Measurements from ENCODE around the gene PLEK.
"Not testable (repeated sequence)": the region's sequence is repeated elsewhere in the genome, so short reads cannot be mapped to it uniquely, and the experiment has no call there.

PLEK gene

DNA sequence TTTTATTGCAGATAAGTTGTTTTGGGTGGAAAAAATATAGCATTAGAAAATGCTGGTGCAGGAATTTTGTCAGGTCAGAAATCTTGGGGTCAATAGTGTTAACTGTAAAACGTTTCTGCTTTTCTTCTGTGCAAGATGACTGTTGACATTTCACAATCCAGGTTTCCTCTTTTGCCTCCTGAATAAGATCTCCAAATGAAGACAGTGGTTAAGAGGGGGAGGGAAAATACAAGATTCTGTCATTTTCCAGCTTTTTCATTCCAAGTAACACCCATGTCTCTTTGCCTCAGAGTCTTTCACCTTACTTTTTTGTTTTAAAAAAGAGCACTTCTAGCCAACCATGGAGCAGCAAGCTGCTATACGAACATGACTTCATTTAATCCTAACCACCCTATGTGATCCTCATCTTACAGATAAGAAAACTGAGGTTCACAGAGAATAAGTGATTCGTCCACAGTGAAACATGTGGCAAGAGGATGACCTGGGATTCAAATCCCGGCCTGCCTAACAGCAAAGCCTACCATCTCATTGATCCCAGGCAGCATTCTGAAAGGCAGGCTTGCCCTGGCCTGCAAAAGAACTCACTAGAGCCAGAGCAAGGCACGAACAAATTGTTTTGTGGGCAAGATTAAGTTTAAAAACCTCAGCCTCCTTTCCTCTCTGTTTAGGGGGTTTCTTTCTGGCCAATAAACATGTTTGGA lies 3.0 kb downstream of the PLEK start:
- H3K27me3 Mint-ChIP-seq: no peaks in the 10 kb centered on the region
- no peaks in the 10 kb centered on the region for H3K9me3 Mint-ChIP-seq
- H3K36me3 Mint-ChIP-seq: peaks cover 26% of the 10 kb centered on the region
- peak overlapping the region; percentile 74 for H3K4me3 Mint-ChIP-seq
- peak overlapping the region; percentile 97 for H3K27ac Mint-ChIP-seq
- ATAC-seq: no peak
- peaks cover 88% of the 10 kb centered on the region for H3K4me1 Mint-ChIP-seq

DNA sequence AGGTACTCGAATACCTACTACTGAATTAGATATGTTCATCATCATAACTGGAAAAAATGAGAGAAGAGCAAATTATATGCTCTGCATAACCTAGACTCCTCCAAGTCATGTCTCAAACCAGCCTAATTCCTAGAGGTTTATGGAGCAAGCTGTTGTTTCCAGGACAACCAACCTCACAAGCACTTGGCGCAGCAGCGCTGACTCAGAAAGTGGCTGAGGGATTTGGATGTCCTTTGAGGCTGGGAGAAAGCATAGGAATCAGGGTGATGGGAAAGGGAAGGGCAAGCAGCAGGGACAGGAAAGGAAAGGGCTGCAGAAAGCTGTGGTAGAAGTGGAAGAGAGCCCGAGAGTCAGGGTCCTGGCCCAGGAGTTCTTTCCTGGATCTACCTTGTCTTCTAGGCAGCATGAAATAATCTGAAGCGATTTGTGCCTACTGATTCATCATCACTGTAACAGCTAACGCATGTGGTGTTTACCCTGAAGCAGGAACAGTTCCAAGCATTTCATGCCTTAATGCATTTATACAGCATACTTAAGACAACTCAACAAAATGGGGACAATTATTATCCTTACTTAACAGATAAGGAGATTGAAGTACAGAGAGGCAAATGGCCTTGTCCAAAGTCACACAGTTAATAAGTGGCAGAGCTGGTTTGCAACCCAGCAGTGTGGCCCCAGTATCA lies 3.7 kb downstream of the PLEK start:
- H3K4me3 Mint-ChIP-seq: peak overlapping the region; percentile 74
- H3K9me3 Mint-ChIP-seq: no peaks in the 10 kb centered on the region
- peaks cover 27% of the 10 kb centered on the region for H3K36me3 Mint-ChIP-seq
- H3K27ac Mint-ChIP-seq: peak overlapping the region; percentile 97
- no peak for ATAC-seq
- peaks cover 82% of the 10 kb centered on the region for H3K4me1 Mint-ChIP-seq
- H3K27me3 Mint-ChIP-seq: no peaks in the 10 kb centered on the region

- Mint-ChIP-seq H3K36me3 (peaks cover 27% of the 10 kb centered on the region), H3K9me3 (no peaks in the 10 kb centered on the region), H3K4me3 (no peak overlapping the region), H3K4me1 (peaks cover 82% of the 10 kb centered on the region), H3K27ac (peak overlapping the region; percentile 97), H3K27me3 (no peaks in the 10 kb centered on the region)
- ATAC-seq: no peak
These were observed 4.3 kb downstream of the PLEK start for GRCh38 chr2:68369337-68369734.

DNA sequence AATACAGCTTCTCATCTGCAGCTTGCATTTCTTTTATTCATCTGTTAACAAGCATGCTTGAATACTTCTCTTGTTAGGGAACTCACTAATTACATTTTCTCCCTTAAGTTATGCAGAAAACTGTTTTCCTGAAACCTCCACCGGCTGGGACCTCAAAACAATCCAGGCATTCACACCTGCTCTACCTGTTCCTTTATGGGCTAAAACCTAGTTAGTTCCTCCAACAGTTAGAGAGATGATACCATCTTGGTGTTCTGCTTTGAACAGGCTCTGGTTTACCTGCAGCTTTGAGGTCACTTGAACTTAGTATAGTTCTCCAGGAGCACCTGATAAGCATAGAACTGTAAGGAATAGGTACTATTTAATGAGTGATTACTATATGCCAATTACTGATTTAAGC lies 6.1 kb downstream of the PLEK start:
- Mint-ChIP-seq H3K27me3 (no peaks in the 10 kb centered on the region), H3K36me3 (peaks cover 27% of the 10 kb centered on the region), H3K4me1 (peaks cover 88% of the 10 kb centered on the region), H3K27ac (peak overlapping the region; percentile 97), H3K4me3 (peak overlapping the region; percentile 24), H3K9me3 (no peaks in the 10 kb centered on the region)
- ATAC-seq: no peak

- no peaks in the 10 kb centered on the region for H3K9me3 Mint-ChIP-seq
- peaks cover 86% of the 10 kb centered on the region for H3K4me1 Mint-ChIP-seq
- H3K4me3 Mint-ChIP-seq: peak overlapping the region; percentile 24
- ATAC-seq: no peak
- no peaks in the 10 kb centered on the region for H3K27me3 Mint-ChIP-seq
- H3K27ac Mint-ChIP-seq: peak overlapping the region; percentile 97
- peaks cover 27% of the 10 kb centered on the region for H3K36me3 Mint-ChIP-seq
These were observed 6.5 kb downstream of the PLEK start for GRCh38 chr2:68371581-68371980.

- no peak for ATAC-seq
- peaks cover 88% of the 10 kb centered on the region for H3K4me1 Mint-ChIP-seq
- H3K9me3 Mint-ChIP-seq: no peaks in the 10 kb centered on the region
- H3K4me3 Mint-ChIP-seq: peak overlapping the region; percentile 18
- H3K27me3 Mint-ChIP-seq: no peaks in the 10 kb centered on the region
- H3K36me3 Mint-ChIP-seq: peaks cover 33% of the 10 kb centered on the region
- H3K27ac Mint-ChIP-seq: peak overlapping the region; percentile 97
These were observed 7.4 kb downstream of the PLEK start for GRCh38 chr2:68372485-68372884.

GRCh38 chr2:68374184-68374583 lies 9.1 kb downstream of the PLEK start:
- Mint-ChIP-seq H3K27ac (peak overlapping the region; percentile 73), H3K36me3 (peaks cover 25% of the 10 kb centered on the region), H3K4me1 (peaks cover 90% of the 10 kb centered on the region), H3K4me3 (no peak overlapping the region), H3K27me3 (no peaks in the 10 kb centered on the region), H3K9me3 (no peaks in the 10 kb centered on the region)
- no peak for ATAC-seq

DNA sequence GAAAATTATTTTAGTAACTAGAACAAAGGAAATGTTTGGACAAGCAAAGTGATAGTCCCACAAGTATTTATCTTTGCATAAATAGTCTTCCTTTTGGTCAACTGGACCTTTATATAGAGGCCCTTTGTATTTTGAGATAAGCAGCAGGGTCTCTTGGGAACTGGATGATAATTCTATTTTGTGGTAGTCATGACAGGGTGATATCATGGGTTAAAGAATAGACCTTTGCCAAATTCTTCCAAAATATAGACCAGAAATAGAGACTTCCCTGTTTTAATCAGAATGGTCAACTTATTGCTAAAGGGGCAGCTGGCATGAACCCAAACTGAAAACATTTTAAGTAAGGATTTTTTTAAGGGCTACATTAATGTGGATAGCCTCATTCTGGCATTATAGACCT lies 10.5 kb downstream of the PLEK start:
- Mint-ChIP-seq H3K9me3 (no peaks in the 10 kb centered on the region), H3K4me3 (no peak overlapping the region), H3K36me3 (peaks cover 29% of the 10 kb centered on the region), H3K27me3 (no peaks in the 10 kb centered on the region), H3K27ac (peak overlapping the region; percentile 73), H3K4me1 (peaks cover 88% of the 10 kb centered on the region)
- ATAC-seq: no peak

- ATAC-seq: peak; percentile 86
- H3K36me3 Mint-ChIP-seq: peaks cover 44% of the 10 kb centered on the region
- peak overlapping the region; percentile 51 for H3K4me3 Mint-ChIP-seq
- no peaks in the 10 kb centered on the region for H3K9me3 Mint-ChIP-seq
- H3K27ac Mint-ChIP-seq: peak overlapping the region; percentile 78
- peaks cover 78% of the 10 kb centered on the region for H3K4me1 Mint-ChIP-seq
- H3K27me3 Mint-ChIP-seq: no peaks in the 10 kb centered on the region
These were observed 12.2 kb downstream of the PLEK start for GRCh38 chr2:68377137-68377780.

GRCh38 chr2:68378779-68379178 lies 13.7 kb downstream of the PLEK start:
- not testable (repeated sequence) for H3K9me3 Mint-ChIP-seq, ATAC-seq, H3K4me3 Mint-ChIP-seq, H3K27me3 Mint-ChIP-seq
- Mint-ChIP-seq H3K27ac (peak overlapping the region; percentile 78), H3K4me1 (peaks cover 84% of the 10 kb centered on the region), H3K36me3 (peaks cover 50% of the 10 kb centered on the region)

DNA sequence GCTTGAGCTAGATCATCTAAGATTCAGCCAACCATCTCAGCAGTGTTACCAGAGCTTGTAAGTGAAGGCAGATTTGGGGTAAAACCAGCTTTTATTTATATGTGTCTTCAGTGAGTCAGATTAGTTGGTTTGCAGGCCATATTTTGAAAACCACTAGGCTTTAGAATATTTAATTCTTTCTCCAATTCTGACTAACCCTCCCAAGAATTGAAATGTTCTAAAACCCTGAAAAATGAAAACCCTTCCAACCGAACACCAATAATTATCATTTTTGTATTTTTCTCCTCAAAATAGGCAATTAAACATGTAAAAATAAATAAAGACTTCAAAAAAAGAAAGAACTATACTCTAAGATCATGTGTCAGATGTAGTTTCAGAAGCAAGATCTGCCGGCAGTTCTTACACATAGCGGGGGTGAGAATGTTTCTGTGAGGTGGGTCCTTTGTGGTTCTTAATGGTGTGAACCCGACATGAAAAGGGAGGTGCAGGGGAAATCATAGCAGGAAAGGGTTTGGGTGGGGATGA lies 14.2 kb downstream of the PLEK start:
- Mint-ChIP-seq H3K27ac (peak overlapping the region; percentile 78), H3K27me3 (no peaks in the 10 kb centered on the region), H3K4me1 (peaks cover 84% of the 10 kb centered on the region), H3K9me3 (no peaks in the 10 kb centered on the region), H3K4me3 (no peak overlapping the region), H3K36me3 (peaks cover 55% of the 10 kb centered on the region)
- ATAC-seq: no peak

- Mint-ChIP-seq H3K27ac (peak overlapping the region; percentile 58), H3K36me3 (peaks cover 68% of the 10 kb centered on the region), H3K9me3 (no peaks in the 10 kb centered on the region), H3K4me3 (no peak overlapping the region), H3K4me1 (peaks cover 84% of the 10 kb centered on the region), H3K27me3 (no peaks in the 10 kb centered on the region)
- ATAC-seq: no peak
These were observed 18.7 kb downstream of the PLEK start for GRCh38 chr2:68383778-68384177.

GRCh38 chr2:68384485-68385107 lies 19.5 kb downstream of the PLEK start:
- no peak overlapping the region for H3K4me3 Mint-ChIP-seq
- no peak for ATAC-seq
- H3K4me1 Mint-ChIP-seq: peaks cover 84% of the 10 kb centered on the region
- H3K9me3 Mint-ChIP-seq: no peaks in the 10 kb centered on the region
- H3K36me3 Mint-ChIP-seq: peaks cover 70% of the 10 kb centered on the region
- peak overlapping the region; percentile 58 for H3K27ac Mint-ChIP-seq
- H3K27me3 Mint-ChIP-seq: no peaks in the 10 kb centered on the region

DNA sequence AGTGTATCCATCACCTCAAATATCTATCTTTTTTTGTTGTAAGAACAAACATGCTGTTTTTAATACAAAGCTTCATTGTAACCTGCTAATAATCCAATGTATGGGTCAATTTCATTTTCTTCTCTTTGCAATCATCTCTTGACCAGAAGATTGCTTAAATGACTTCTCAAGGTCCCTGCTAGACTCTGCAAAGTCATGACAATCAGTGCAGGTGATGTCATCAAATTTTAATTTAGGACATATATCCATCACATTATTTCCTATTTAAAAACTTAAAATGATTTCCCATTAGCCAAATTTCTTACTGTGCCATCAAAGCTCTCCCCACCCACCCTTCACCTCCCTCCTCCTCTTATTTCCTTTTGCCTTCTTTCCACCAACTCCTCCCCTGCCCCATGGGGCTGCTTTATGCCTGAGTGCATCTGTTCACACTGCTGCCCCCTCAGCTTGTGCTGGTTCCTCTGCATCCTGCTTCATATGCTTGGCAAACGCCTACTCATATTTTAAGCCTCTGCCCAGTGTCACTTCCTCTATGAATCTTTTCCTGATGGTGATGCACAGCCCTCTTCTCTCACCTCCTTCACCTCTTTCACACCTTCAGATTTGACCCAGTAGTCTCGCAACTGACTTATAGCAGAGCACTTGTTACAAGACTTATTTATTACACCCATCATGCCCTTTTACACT lies 20.3 kb downstream of the PLEK start:
- Mint-ChIP-seq H3K4me3 (peak overlapping the region; percentile 42), H3K36me3 (peaks cover 64% of the 10 kb centered on the region), H3K4me1 (peaks cover 82% of the 10 kb centered on the region), H3K9me3 (no peaks in the 10 kb centered on the region), H3K27ac (peak overlapping the region; percentile 58), H3K27me3 (no peaks in the 10 kb centered on the region)
- ATAC-seq: peak; percentile 87

DNA sequence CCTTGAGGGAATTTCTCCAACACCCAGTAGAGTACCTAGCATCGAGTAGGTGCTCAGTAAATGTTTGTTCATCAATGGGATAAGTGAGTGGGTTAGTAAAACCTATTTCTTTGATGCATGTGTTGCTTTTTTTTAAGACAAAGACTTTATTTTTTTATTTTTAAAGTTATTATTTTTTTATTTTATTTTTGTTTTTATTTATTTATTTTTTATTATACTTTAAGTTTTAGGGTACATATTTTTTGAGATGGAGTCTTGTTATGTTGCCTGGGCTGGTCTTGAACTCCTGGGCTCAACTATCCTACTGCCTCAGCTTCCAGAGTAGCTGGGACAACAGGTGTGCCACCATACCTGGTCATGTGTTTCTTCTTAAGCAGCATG lies 20.8 kb downstream of the PLEK start:
- peaks cover 84% of the 10 kb centered on the region for H3K4me1 Mint-ChIP-seq
- peak overlapping the region; percentile 58 for H3K27ac Mint-ChIP-seq
- H3K27me3 Mint-ChIP-seq: no peaks in the 10 kb centered on the region
- ATAC-seq: no peak
- no peaks in the 10 kb centered on the region for H3K9me3 Mint-ChIP-seq
- peaks cover 60% of the 10 kb centered on the region for H3K36me3 Mint-ChIP-seq
- H3K4me3 Mint-ChIP-seq: no peak overlapping the region
